HG02970 (cell line): Measurements from ENCODE around the gene ALDOB.

ENCODE experiments used
- ATAC-seq: cut with Tn5 transposase; IDR thresholded peaks from one replicate; pipeline ENCODE4 v1.9.1; 2021; ENCODE audit warnings: mild to moderate bottlenecking, moderate library complexity, moderate number of reproducible peaks; ENCODE audit not compliant: unreplicated experiment, low FRiP score

ALDOB gene

DNA sequence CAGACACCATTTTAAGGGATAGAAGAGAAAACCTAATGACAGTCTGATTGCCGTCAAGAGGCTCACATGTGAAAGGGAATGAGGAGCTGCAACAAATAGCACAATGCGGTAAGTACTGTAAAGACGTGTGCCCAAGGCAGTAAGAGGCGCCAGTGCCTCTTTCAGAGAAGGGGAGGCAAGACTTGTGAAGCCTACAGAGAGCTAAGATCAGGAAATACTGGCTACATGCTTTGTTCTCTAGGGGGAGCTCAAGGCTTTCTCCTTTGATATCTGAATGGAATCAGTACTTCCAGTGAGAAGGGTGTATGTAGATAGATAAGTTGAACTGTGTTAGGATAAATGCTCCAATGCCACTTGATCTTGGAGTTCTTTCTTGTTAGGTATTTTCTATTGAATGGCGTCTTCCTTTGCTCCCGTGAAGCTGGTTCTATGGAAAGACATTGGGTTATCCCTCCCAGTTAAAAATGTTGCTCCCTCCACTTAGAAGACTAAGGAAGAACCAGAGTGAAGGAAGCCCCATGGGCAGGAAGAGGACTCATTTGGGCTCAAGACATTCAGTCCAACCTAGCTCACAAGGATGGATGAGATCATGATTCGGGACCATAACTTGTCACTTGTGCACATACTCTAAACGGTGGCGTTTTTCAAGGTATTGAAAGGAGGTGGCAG lies 23.5 kb upstream of the ALDOB start:
- peak; percentile 72 for ATAC-seq

DNA sequence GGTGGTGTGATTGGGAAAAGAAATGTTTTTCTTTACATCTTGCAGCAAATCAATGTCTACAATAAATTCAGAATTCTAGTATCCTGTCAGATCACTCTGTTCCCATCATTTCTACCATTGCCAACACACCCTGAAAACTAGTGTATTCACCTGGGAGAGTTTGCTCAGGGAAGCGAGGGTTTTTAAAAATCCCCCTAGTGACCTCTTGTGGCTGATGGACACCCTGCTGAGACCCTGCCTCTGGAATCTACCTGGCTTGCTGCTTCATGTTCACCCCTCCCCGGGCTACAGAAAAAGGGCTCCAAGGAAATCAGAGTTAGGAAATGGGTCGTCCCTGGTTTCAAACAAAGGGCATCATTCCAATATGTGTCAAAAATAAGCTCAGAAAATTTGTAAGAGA lies 21.4 kb upstream of the ALDOB start:
- ATAC-seq = no peak

- ATAC-seq = no peak
Observed at GRCh38 chr9:101455656-101456240, 20.2 kb upstream of the ALDOB start.

- ATAC-seq = no peak
Observed at GRCh38 chr9:101453776-101454570, 18.4 kb upstream of the ALDOB start.

DNA sequence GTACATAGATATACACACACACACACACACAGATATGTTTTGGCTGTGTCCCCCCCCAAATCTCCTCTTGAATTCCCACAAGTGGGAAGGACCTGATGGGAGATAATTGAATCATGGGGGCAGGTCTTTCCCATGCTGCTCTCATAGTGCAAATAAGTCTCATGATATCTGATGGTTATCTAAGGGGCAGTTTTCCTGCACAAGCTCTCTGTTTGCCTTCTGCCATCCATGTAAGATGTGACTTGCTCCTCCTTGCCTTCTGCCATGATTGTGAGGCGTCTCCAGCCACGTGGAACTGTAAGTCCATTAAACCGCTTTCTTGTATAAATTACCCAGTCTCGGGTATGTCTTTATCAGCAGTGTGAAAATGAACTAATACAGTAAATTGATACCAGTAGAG lies 15.9 kb upstream of the ALDOB start:
- no peak for ATAC-seq

GRCh38 chr9:101450931-101451330 lies 15.4 kb upstream of the ALDOB start:
- no peak for ATAC-seq

GRCh38 chr9:101449071-101449721 lies 13.6 kb upstream of the ALDOB start:
- peak; percentile 82 for ATAC-seq

- no peak for ATAC-seq
Observed at GRCh38 chr9:101448680-101449070, 13.1 kb upstream of the ALDOB start.

GRCh38 chr9:101446732-101447131 lies 11.2 kb upstream of the ALDOB start:
- no peak for ATAC-seq

DNA sequence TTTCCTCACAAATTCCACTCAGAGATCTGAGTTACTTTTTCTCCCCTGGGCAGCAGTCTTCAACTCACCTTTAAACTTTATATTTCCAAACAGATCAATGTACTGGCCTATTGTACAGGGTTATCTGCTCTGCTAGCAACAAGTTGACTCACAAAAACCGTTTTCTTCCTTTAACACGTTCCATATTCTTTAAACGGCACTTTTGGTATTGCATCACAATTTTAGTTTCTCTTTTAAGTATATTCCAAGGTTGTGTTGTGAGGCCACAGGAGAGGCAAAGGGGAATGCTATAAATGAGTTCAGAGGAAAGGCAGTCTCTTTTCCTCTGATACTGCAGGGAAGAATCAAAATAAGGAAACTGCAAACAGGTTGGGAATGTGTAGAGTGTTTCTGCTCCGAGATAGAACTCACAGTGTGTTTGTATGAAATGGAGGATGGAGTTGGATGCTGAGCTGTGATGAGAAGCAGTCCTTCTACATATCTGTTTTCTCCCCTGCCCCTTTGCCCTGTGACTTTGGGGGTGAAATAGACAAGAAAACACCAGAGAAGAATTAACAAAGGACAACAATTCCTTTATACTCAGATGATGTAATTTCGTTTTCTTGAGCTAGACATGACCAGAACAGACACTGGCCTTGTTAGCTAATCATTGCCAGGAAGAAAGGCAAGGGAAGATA lies 9.9 kb upstream of the ALDOB start:
- ATAC-seq = no peak

DNA sequence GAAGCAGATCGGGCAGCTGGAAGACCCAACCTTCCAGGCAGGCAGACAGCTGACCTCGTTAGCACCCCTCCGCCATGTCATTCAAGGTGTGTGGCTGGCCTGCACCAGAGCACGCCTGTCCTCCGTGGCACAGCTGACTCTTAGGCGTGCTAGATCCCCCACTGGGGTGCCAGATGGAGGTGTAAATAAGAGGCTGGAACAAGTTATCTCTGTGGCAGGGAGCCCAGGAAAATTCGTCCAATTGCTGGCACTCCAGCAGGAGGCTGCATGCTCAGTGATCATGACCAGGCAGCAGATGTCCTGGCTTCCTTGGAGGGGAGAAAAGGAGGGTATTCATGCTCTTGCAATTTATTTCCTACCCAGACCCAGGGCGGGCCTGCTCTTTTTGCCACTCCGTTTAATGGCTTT lies 7.8 kb upstream of the ALDOB start:
- ATAC-seq = no peak

DNA sequence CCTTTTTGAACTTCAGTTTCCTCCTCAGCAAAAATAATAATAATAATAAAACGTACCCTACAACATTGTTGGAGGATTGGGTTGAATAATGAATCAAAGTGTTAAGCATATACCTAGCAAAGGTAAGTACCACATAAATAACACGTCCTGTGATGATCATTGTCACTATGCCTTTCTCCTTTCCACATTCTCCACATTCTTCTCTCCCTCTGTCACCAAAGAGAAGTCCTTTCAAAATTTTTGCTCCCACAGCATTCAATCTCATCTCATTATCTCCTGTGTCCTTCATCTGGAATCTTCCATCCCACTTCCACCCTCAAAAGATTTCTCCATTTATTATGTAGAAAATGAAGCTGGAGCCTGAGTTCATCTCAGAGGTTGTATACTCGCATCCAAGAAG lies 7.2 kb upstream of the ALDOB start:
- no peak for ATAC-seq

DNA sequence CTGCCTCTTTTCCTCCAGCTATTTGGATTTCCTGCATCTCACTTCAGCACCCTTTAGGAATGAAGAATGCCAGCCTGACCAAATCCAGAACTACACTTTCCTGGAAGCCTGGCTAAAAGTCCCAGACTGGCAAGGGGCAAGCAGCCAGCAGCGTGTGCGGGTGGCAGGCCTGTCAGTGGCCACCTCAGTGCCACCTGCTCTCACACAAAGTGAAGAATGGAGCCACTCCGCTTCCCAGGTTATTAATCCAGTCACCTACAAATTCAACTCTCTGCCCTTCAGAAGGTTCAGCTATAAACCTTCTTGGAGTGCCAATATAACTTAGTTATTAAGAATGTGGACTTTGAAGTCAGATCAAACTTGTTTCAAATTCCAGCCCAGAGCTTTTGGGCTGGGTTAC lies 6.7 kb upstream of the ALDOB start:
- ATAC-seq = no peak

DNA sequence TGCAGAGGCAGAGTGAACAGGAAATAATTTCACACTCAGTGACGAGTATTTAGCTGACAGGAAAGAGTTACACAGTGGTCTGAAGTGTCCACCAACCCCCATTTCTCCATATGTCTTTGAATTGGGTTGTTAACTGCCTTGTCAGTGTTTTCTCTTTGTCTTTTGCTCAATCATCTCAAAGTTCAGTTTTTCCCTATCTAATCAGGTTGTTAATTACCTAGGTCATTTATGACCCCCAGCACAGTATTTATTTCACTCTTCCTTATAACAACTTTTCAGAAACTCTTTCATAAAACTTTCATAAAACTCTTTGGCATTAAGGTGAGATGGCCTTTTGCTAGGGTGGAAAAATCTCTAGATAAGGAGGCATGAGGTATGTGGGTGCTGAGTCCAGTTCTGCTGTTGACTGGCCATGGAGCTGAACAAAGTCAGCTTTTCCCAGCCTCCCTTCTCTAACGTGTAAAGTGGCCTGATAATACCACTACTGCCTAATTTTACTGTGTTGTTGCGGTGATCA lies 5.2 kb upstream of the ALDOB start:
- no peak for ATAC-seq

DNA sequence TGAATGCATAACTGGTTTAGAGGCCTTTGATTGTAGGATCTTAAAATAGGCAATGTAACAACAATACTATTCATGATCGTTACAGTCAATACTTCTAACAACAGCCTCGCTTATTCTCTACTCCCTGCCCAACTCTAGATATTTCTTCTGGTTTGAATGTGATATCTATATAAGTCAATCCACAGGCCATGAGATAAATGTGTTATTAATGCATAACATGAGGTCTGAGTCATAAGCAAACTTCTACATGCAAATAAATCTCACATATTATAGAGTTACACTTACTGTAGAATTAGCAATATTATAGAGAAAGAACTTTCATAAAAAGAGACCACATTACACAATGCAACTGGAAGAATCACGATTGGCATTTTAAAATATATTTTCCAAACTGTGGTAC lies 2.9 kb upstream of the ALDOB start:
- no peak for ATAC-seq

DNA sequence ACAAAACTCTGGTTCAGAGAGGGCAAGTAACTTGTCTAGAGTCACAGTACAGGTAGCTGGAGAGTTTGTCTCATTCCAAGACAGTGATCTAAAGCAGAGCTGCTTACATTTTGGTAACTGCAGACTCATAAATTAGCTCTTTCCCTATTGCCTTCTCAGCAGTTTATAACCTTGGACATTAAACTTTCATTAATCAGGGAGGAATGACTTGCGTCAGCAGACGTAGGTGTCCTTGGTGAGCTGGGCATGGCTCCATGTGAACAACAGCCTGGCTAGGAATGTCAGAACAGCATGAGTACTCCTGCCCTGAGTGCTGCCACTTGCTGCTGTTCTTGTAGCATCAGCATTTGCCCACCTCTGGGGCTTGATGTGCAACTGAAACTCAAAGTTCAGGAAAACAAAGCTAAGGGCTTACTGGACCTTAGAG lies 2.2 kb upstream of the ALDOB start:
- no peak for ATAC-seq

GRCh38 chr9:101434998-101435397 lies 576 bp downstream of the ALDOB start:
- no peak for ATAC-seq

DNA sequence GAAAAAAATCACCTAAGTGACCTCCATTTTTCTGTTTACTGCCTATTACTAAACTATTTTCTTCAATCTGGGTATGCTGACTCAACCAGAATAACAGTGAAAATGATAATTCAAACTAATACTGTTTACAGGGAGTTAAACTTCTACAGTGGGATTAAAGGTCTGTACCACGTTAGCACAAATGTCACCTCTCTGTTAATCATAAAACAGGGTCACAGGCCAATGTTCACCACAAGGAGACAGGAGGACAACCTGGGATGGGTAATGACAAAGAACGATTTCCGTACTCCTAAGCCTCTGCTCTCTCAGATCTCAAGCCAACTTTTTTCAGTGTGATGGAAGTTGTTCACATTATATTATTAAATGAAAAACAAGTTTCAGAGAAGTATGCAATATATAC lies 2.3 kb downstream of the ALDOB start:
- ATAC-seq = no peak

DNA sequence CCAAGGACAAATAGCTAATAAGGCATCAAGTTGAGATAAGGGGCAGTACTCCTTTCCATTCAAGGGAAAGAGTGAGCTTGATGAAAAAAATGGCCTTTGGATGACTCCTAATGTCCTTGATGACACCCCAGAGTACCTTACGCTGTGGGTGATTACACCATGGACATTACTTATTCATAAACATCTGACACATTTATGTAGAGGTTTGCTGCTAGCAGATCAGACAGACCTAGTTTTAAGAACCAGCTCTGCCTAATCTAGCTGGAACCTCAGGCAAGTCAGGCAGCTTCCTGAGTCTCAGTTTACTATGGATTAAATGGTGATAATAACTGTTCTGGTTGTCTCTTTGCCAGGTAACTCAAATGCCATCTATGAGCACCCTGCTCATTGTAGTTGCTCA lies 2.8 kb downstream of the ALDOB start:
- no peak for ATAC-seq

DNA sequence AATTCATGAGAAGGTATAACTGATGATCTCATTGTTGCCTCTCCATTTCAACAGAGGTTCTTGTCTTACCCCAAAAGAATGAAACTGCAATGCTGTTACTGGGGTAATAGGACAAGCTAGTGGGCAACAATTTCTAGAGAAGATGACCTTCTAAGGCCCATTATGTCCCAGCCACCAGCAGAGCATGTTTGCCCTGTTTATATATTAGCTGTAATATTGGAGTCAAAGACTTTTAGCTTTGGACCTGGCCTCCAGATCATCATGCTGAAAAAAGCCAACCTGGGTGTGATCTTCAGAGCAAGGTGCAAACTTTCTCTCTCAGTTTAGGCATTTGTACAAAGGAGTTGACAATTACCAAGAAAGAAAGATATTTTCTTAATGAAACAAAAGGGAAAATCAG lies 3.4 kb downstream of the ALDOB start:
- ATAC-seq = no peak

DNA sequence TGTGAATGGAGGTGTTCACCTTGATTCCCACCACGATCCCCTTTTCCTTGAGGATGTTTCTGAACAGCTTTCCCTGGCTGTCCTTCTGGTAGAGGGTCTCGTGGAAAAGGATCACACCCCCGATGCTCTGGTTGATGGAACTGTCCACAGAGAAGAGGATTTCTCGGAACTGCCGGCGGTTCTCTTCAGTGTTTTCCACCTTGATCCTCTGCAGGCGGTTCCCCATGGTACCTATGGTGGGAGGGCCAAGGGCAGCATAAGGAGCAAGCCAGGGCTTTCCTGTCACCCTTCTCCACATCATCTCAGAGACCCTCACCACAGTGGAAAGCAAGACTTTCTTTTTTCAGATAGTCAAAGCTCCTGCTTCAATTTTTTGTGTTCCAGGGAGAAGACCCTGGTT lies 5.8 kb downstream of the ALDOB start:
- ATAC-seq = no peak
